ENCODE measurements around the gene CDK17.

CDK17 gene

GRCh38 chr12:96315741-96316481 is 84.3 kb downstream of the CDK17 start:
- DNase-seq (ENCODE audit: low spot score): peak; percentile 31

GRCh38 chr12:96314723-96315122 is 85.5 kb downstream of the CDK17 start:
- no peak for DNase-seq (ENCODE audit: low spot score)

- DNase-seq (ENCODE audit: low spot score): no peak
These were observed 86.6 kb downstream of the CDK17 start for GRCh38 chr12:96313606-96314005.

- DNase-seq (ENCODE audit: low spot score): no peak
These were observed 89.0 kb downstream of the CDK17 start for GRCh38 chr12:96311191-96311590.

GRCh38 chr12:96310067-96310466 is 90.2 kb downstream of the CDK17 start:
- no peak for DNase-seq (ENCODE audit: low spot score)

GRCh38 chr12:96308881-96309280 is 91.4 kb downstream of the CDK17 start:
- no peak for DNase-seq (ENCODE audit: low spot score)

GRCh38 chr12:96305665-96306064 is 94.6 kb downstream of the CDK17 start:
- no peak for DNase-seq (ENCODE audit: low spot score)

- DNase-seq (ENCODE audit: low spot score): no peak
These were observed 96.6 kb downstream of the CDK17 start for GRCh38 chr12:96303653-96304052.

GRCh38 chr12:96302687-96303310 is 97.4 kb downstream of the CDK17 start:
- no peak for DNase-seq (ENCODE audit: low spot score)

GRCh38 chr12:96301732-96302131 is 98.5 kb downstream of the CDK17 start:
- DNase-seq (ENCODE audit: low spot score): no peak

- DNase-seq (ENCODE audit: low spot score): no peak
These were observed 100.2 kb downstream of the CDK17 start for GRCh38 chr12:96300064-96300463.

GRCh38 chr12:96297504-96297903 is 102.7 kb downstream of the CDK17 start:
- no peak for DNase-seq (ENCODE audit: low spot score)

GRCh38 chr12:96295532-96296160 is 104.6 kb downstream of the CDK17 start:
- no peak for DNase-seq (ENCODE audit: low spot score)

- no peak for DNase-seq (ENCODE audit: low spot score)
These were observed 105.4 kb downstream of the CDK17 start for GRCh38 chr12:96294831-96295230.

- DNase-seq (ENCODE audit: low spot score): no peak
These were observed 107.1 kb downstream of the CDK17 start for GRCh38 chr12:96293093-96293492.

- no peak for DNase-seq (ENCODE audit: low spot score)
These were observed 111.2 kb downstream of the CDK17 start for GRCh38 chr12:96289067-96289466.

- DNase-seq (ENCODE audit: low spot score): no peak
These were observed 115.1 kb downstream of the CDK17 start for GRCh38 chr12:96285158-96285557.

- peak; percentile 28 for DNase-seq (ENCODE audit: low spot score)
These were observed 125.9 kb downstream of the CDK17 start for GRCh38 chr12:96274331-96274730.

- no peak for DNase-seq (ENCODE audit: low spot score)
These were observed 128.6 kb downstream of the CDK17 start for GRCh38 chr12:96271469-96272199.

GRCh38 chr12:96266238-96266637 is 134.0 kb downstream of the CDK17 start:
- no peak for DNase-seq (ENCODE audit: low spot score)

- DNase-seq (ENCODE audit: low spot score): no peak
These were observed 134.4 kb downstream of the CDK17 start for GRCh38 chr12:96265836-96266235.

GRCh38 chr12:96265400-96265799 is 134.8 kb downstream of the CDK17 start:
- no peak for DNase-seq (ENCODE audit: low spot score)

GRCh38 chr12:96263449-96263902 is 136.8 kb downstream of the CDK17 start:
- DNase-seq (ENCODE audit: low spot score): no peak

All from kidney tubule cell (primary cell).